Fibroblast of peridontal ligament (primary cell): ENCODE results near the gene NUDT22.

Experiments used
- DNase-seq: peaks from one replicate; pipeline ENCODE4 v3.0.0-alpha.2; 2010; ENCODE audit errors: extremely low read depth

The NUDT22 gene, protein sequence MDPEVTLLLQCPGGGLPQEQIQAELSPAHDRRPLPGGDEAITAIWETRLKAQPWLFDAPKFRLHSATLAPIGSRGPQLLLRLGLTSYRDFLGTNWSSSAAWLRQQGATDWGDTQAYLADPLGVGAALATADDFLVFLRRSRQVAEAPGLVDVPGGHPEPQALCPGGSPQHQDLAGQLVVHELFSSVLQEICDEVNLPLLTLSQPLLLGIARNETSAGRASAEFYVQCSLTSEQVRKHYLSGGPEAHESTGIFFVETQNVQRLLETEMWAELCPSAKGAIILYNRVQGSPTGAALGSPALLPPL

DNA sequence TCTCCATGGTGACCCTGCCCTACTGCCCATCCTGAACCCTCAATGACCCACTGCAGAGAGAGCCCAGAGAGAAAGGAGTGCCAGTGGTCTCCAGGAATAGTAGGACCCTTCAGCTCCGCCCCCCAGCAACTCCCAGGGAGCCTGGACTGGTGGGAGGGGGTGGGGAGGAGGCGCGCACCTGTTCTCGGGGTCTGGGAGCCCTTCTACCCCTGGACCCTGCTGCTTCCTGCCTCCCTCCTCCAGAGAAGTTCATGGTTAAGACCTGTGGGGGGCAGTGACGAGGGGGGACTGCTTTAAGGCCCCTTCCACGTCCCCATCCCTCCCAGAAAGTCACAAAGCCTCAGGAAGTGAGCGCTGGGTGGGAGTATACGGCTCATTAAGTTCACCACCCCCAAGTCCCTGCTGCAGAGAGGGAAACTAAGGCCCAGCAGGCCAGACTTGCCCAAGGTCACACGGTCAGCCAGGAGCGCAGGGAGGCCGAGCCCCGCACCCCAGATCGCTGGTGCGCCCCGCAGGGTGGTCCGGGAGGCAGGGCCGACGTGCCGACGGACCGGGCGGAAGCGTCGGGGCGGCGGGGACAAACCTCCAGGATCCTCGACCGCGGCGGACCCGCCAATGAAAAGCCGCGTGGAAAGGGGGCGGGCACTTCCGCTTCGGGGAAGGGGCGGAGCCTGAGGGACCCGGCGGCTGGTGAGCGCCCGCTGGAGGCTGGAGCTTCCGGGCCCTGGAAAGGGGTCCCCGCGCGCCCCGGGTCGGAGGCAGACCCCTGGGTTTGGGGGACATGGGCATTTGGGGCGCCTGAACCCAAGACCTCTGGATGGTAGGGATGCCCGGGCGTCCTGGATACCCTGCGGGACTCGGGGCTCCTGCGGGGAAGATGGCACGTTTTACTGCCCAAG lies at the start of gene NUDT22, which contains the start of gene TRPT1:
NUDT22 (plus strand) TSS at position 667 of the 899 bp plus-strand sequence. CDS start 379 bp downstream, outside the sequence.
TRPT1 (minus strand) TSS at position 579 of the 899 bp plus-strand sequence; CDS start at position 253, 326 bp downstream.
- DNase-seq: peak; percentile 64

DNA sequence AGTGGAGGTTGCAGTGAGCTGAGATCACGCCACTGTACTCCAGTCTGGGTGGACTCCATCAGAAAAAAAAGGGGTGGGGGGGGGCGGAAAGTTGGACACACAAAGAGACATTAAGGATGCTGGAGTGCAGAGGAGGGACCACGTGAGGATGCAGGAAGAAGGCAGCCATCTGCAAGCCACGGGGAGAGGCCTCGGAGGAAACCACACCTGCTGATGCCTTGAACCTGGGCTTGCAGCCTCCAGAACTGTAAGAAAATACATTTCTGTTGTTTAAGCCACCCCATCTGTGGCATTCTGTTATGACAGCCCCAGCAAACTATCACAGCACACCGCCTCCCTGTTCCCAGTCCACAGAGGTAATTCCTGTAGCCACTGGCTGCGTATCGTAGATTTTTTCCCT lies 49.3 kb upstream of the NUDT22 start:
- DNase-seq: no peak

DNA sequence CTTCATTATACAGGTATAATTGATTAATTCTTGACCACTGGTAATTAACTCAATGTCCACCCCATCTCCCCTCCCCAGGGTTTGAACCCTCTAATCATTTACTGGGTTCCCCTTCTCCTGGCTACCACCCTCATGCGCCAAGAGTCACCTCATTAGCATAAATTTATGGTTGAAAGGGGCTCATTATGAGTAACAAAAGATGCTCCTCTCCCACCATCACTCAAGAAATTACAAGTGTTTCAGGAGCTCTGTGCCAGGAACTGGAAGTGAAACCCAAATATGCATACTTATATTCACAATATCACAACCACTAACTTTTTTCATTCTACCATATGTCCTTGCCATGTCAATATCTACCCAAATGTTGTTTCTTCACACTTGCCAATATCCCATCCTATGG lies 47.9 kb upstream of the NUDT22 start:
- DNase-seq: no peak

DNA sequence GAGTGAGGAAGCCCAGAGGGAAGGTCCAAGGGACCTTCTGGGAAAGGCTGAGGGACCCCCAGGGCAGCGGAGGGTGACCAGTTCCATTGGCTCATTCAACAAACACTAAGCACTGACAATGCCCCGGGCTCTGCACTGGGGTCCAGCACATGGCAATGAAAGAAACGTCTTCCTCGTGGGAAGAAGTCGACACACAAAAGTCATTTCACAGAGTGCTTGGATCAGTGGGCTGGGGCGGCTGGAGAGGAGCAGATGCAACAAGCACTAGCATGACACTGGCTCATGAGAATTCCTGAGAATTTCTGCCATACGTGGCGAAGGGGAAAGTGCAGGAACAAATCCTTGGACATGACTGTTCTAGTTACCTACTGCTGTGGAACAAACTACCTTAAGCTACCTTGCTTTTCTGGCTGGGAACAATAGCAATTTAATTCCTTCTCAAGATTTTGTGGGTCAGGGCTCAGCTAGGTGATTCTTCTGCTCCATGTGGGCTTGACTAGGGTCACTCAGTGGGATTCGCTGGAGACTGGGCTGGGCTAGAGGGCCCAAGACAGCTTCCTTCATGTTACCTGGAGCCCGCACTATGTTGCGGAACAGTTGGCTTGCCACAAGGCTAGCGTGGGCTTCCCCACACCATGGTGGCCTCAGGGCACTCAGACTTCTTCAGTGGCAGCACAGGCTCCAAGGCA lies 47.0 kb upstream of the NUDT22 start:
- no peak for DNase-seq

DNA sequence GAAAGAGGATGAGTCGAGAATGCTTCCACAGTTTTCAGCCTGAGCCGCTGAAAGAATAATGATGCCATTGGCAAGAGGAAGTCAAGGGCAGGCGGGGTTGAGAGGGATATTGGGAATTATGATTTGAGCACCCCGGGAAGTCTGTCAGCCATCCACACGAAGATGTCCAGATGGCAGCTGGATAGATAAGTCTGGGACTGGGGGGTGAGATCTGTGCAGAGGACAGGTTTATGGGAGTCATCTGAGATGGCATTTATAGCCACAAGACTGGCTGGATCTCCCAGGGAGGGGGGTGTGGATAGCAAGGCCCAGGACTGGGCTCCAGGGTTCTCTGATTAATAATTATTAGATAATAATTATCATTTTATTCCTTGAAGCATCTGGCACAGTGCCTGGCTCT lies 45.2 kb upstream of the NUDT22 start:
- no peak for DNase-seq

DNA sequence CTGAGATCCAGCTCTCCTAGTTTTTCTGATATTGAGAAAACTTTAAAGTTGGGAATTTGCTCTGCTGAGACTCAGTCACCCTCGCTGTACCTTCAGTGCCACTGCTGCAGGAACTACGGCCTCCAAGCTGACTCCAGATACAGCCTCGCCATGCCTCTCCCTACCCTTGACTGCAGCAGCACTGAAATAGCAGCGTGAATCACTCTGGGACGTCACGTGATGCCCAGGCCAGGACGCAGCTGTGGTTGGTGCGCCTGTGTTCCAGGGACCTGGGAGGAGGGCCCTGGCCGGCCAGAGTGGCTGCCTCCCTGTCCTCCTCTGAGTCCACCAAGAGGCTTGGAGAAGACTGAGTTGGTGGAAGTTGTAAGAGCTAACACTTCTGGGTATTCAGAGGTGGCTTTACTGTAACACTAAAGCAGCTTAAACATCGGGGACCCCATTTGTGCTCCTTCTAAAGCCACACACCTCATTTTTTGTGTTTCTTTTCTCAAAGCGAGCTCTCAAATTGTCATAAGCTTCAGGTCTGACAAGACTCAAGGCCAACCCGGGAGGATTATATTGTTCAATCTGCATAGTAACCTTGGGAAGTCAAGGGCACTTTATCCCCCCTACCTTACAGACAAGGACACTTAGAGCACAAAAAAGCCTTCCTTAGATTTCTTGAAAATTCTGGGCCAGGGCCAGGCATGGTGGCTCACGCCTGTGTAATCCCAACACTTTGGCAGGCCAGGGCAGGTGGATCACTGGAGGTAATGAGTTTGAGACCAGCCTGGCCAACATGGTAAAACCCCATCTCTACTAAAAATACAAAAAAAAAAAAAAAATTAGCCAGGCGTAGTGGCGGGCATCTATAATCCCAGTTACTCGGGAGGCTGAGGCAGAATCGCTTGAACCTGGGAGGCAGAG lies 44.3 kb upstream of the NUDT22 start:
- peak; percentile 89 for DNase-seq

DNA sequence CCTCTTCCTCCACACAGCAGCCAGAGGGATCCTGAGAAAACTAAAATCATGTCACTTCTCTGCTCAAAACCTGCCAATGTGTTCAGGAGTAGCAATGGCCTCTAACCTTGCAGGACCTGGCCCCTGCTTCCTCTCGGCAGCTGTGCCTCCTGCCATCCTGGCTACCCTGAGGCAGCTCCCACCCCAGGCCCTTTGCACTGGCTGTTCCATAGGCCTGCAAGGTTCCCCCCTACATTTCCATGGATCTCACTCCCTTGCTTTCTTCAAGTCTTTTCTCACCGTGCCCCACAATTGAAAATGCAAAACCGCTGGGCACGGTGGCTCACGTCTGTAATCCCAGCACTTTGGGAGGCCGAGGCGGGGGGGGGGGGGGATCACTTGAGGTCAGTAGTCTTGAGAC lies 42.2 kb upstream of the NUDT22 start:
- DNase-seq: no peak

DNA sequence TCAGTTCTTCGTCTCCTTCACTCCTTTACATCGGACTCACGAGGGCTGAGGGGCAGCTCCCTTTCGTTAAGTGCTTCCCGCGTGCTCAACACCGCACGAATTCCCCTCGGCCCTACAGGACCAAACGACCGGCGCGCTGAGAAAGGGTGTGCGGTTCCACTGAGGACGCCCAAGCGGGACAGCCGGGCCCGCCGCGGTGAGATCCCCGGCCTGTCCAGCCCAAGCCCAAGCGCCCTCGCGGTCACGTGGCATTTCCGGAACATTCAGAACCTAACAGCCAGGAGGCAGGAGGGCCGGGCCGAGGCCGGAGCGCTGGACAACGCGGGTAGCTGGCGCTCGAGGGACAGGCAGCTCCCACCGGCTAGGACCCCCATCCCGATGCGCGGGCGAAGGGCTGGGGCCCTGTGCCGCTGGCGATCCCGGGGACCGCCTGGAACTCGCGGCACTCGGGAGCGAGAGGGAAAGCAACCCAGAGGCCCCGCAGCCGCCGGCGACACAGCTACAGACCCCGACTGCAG lies 40.8 kb upstream of the NUDT22 start:
- peak; percentile 80 for DNase-seq

DNA sequence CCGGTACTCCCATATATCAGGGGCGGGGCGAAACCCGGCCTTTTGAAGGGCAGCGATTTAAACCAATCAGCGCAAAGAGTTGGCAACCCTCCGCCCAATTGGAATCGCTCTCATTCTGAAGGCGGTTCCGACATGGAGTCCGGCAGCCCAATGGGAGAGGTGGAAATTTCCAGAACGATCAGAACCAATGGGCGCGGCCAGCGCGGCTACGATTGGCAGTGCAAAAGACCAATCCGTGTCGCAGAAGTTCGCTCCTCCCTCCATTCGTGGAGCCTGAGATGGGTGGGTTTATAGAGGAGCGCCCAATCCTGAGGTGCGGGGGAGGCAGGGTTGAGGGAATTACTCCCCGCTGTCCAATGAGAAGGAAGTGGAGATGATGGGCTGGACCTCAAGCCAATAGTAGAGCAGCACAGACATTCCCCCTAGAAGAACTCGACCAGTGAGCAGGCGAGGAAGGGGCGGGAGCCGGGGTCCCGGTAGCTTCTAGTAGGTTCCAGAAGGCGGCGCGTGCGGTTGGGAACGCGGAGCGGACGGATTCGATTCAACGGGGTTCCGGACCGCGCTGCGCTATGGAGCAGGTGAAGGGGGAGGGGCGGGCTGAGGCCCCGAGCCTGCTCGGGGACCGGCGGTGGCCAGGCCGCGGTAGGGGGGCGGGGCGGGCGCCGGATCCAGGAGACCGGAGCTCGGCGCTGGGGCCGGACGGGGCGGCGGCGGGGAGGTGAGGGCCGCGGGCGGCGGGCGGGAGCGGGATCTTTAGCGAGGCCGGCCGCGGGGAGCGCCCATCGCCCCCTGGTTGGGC lies 40.2 kb upstream of the NUDT22 start, which contains the start of gene STIP1:
STIP1 (plus strand) TSS at position 479 of the 799 bp plus-strand sequence; CDS start at position 570, 91 bp downstream.
- peak; percentile 100 for DNase-seq

DNA sequence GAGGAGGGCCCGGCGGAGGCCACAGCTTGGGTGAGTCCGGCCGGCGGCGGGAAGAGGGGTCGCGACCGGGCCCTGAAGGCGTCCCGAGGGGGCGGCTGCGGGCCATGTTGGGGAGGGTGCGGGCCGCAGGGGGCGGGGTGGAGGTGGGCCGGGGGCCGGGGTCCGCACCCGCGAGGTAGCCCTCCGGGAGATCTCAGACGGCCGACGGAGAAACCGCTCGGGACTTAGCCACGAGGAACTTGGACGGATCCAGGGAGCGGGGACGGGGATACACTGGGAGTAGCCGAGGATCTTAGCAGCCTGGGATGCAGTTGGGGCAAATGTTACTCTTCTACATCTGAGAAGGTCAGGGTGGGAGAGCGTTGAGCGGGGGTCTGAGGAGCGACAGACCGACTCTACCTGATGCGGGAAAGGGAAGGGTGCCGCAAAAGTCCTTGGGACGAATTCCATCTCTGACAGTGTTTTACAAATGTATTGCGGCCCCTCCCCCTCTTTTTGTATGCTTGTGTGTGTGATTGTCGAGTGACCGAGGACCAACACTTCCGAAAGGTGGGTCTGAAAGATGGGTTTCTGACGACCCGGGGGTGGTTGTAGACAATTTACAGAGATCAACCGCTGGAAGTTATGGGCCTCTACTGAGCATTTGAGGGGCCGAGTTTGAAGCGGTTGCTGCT lies 39.4 kb upstream of the NUDT22 start:
- peak; percentile 15 for DNase-seq

DNA sequence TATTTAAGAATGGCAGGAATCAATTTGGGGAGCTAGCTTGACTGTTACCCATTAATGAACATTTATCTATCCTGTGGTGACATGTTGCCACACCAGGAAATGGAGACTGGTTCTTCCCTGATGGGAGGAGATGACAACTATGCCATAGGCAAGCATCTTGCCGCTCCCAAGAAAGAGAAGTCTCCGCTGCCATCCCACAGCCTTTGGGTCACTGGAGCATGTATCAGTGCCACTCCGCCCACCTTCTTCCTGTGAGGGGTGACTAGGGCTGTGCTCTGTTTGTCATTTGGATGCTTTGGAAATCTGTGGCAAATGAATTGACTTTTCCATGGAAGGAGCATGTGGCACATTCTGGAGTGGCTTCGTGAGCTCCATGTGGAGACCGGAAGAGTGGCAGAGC lies 33.6 kb upstream of the NUDT22 start:
- DNase-seq: no peak

DNA sequence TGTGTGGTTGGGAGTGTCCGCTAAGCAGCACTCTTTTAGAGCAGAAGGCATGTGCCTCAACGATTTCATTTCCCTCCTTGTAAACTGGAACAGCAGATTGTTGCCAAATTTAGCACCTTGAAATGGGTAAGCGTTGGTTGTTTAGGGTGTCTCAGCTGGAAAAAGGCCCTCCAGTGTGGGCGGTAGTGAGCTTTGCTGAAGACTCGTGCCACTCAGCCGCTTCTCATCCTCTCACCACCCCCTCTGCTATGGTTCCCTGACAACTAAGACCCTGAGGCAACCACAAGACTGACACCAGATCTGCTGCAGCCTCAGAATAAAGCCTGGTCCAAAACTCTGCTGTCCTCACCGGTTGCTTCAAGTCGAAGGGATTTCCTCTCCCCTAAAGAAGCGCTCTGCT lies 29.4 kb upstream of the NUDT22 start:
- no peak for DNase-seq

DNA sequence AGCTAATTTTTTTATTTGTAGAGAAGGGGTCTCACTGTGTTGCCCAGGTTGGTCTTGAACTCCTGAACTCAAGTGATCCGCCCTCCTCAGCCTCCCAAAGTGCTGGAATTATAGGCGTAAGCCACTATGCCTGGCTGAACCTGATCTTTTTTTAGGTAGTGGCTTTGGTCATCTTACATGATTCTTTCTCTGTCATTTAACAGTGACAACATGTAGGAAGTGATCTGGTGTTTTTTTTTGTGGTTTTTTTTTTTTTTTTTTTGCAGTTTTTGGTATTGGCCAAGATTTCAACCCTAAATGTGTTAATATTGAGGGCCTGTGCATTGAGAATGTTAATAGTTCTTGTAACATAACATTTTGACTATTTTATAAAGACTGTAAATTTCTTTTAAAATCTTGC lies 27.6 kb upstream of the NUDT22 start:
- no peak for DNase-seq

DNA sequence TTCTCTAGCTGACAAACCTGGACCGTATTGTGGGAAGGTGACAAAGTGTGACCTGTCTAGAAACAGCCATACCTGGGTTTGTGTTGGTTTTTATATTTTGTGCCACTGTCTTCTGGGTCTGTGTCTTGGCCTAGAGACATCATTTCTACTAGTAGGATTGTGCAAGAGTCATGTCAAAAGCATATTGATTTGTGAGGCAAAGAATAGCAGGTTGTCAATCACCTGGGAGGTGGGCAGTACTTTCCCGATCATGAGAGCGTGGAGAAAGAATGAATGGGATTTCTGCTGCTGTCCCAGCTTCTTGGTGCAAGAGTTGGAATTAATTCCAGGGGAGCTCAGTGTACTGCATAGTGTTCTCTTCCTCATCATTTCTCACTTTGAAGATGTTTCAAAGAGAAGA lies 24.5 kb upstream of the NUDT22 start:
- DNase-seq: no peak

DNA sequence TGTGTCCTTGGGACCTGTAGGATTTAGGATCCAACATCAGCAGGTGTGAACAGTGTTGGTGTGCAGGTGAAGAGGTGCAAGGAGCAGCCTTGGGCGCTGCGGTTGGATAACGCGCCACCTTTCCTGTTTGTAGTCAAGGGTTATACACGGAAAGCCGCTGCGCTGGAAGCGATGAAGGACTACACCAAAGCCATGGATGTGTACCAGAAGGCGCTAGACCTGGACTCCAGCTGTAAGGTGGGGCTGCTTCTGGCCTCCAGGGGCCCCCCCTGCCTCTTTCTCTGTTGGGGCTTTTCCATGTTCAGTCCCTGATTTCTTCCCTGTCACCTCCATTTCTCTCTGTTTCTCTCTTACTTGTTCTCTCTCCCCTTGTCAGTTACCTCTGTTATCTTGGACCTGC lies 23.1 kb upstream of the NUDT22 start:
- no peak for DNase-seq

DNA sequence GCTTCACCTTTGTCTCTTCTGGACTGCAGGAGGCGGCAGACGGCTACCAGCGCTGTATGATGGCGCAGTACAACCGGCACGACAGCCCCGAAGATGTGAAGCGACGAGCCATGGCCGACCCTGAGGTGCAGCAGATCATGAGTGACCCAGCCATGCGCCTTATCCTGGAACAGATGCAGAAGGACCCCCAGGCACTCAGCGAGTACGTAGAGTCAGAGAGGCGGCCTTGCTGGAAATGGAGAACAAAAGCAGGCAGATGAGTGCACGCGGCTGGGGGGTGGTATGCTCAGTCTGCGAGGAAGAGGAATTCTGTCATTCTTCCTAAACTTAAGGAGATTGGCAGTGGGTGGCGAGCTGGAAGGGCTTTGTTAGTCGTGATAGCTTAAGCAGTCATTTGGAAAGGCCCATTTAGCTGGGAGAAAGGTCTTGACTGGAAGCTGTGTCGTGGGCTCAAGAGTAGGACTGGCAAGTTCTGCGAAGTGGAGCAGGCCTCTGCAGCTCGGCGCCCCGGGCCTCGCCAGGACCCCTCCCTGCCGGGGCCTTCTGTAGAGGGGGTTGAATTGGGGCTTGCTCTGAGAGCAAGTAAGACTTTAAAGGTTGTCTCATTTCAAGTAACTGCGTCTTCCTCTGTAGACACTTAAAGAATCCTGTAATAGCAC lies 22.5 kb upstream of the NUDT22 start:
- DNase-seq: no peak

DNA sequence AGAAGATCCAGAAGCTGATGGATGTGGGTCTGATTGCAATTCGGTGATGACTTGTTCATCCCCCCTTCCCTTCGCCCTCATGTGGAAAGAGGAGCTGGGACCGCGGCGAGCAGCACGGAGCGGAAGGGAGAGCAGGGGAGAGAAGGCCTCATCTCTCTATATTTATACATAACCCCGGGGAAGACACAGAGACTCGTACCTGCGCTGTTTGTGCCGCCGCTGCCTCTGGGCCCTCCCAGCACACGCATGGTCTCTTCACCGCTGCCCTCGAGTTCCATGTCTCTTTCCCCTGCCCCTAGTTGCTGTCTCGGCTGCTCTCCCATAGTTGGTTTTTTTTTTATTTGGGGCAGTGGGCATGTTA lies 22.0 kb upstream of the NUDT22 start:
- DNase-seq: no peak

DNA sequence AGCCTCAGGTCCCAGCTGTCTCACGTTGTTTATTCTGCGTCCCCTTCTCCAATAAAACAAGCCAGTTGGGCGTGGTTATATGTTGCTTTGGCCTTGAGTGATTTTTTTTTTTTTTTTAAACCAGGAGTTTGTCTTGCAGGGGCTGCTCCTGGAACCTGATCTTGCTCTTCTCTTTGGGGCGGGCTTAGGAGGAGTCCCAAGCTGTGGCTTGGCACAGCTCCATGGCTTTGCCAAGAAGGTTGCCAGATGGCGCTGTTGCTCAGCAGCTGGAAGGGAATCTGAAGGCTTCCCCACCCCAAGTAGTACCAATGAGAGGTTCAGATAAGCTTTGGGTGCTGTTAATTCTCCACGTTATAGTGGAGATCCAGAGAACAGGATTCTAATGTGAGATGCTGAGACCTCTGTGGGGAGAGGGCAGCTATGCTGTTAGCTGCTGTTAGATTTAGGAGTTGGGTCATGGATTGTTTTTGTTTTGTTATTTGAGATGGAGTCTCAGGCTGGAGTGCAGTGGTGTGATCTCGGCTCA lies 21.5 kb upstream of the NUDT22 start:
- peak; percentile 97 for DNase-seq
